IPS-18c (cell line): Measurements from ENCODE around the gene KCNN2.

Experiments
- H3K4me3 ChIP-seq: 2 replicates; pipeline ENCODE4 v1.7.0; 2013; ENCODE audit warnings: low read depth, mild to moderate bottlenecking, low read length, moderate library complexity; ENCODE audit not compliant: insufficient read depth
- H3K9me3 ChIP-seq: one replicate; pipeline ENCODE4 v1.6.1; 2013; ENCODE audit warnings: mild to moderate bottlenecking, low read length, moderate library complexity; ENCODE audit not compliant: control insufficient read depth, insufficient read depth

The KCNN2 gene

GRCh38 chr5:114447084-114447773, 85.4 kb downstream of the KCNN2 start:
- Histone ChIP-seq H3K4me3 (no peak overlapping the region), H3K9me3 (no peaks in the 10 kb centered on the region)

- H3K9me3 ChIP-seq: no peaks in the 10 kb centered on the region
Observed at GRCh38 chr5:114448481-114448880, 86.6 kb downstream of the KCNN2 start.

DNA sequence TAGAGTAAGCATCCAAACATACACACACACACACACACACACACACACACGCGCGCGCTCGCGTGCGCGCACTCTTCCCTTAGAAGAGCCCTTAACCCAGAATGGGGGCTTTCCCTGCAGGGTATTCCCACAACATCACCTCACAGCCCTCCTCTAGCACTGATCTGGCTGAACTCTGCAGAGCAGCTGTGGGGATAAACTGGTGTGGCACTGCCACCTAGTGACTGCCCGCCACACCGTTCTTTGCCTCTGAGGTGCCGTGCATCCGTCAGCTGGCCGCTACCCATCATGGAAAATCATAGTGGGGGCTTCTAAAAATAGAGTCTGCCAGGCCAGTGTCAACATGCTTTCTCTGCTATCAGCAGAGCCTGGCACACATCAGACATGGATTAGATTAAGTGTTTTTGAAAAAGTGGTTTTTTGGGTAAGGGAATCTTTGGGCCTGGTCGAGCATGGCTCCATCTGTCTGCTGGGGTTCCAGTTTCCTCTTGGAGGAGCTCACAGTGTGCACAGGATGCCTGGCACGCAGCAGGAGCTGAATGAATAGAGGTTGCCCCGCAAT, 88.1 kb downstream of the KCNN2 start:
- Histone ChIP-seq H3K4me3 (no peak overlapping the region), H3K9me3 (no peaks in the 10 kb centered on the region)

More at GRCh38 chr5:114448481-114448880, 86.6 kb downstream of the KCNN2 start:
- no peak overlapping the region for H3K4me3 ChIP-seq

DNA sequence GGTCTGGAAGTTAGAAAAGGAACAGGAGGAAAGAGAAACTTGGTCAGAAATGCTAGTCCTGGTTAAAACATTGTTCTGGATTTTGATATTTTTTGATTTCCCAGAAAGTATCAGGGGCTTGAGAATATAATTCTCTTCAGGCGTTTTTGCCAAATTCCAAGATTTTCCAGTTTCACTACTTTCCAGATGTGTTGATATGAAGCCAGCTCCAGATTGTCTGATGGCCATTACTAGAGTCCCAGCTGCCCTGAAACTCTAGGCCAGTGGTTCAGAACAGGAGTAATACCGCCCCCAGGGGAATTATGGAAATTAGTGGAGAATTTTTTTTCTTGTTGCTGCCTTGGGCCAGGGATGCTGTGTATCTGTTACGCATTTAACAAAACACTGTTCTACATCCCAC, 88.6 kb downstream of the KCNN2 start:
- Histone ChIP-seq H3K9me3 (no peaks in the 10 kb centered on the region), H3K4me3 (no peak overlapping the region)

- no peak overlapping the region for H3K4me3 ChIP-seq
- no peaks in the 10 kb centered on the region for H3K9me3 ChIP-seq
Observed at GRCh38 chr5:114458726-114459125, 96.9 kb downstream of the KCNN2 start.

GRCh38 chr5:114467171-114467570, 105.3 kb downstream of the KCNN2 start:
- H3K9me3 ChIP-seq: no peaks in the 10 kb centered on the region

DNA sequence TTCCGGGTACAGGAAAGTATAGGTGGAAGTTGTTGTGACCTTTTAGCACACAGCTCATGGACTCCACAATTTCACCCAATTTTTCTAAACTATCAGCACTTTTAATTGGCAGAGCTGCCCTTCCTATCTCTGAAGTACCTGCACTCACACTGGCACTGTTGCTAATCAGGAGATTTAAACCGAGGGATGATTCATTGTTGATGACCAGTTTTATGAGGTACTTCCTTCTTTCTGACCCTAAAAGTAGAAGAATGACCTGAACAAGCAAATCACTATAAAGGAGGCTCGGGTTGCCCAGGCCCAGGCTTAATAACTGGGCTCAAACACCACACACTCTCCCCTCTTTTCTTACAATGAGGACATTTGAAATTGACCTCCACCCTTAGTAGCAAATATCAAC, 105.9 kb downstream of the KCNN2 start:
- Histone ChIP-seq H3K4me3 (no peak overlapping the region), H3K9me3 (no peaks in the 10 kb centered on the region)

More at GRCh38 chr5:114467171-114467570, 105.3 kb downstream of the KCNN2 start:
- H3K4me3 ChIP-seq: no peak overlapping the region

DNA sequence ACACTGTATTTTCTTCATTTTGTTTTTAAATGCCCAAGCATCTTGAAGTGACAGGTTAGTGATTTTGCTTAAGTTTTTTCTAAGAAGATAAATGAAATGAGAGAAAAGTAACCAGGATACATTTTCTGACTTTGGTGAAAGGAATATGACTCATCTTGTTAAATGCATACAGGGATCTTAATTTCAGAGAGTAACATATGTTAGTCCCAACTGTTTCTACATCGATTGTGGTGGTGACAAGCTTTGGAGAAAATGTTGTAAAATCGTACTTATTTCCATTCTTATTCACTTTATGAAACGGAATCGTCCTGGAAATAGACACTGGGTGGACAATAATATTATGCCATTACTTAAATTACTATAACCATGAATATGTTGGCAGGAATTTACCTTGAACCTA, 107.5 kb downstream of the KCNN2 start:
- no peaks in the 10 kb centered on the region for H3K9me3 ChIP-seq
- no peak overlapping the region for H3K4me3 ChIP-seq

GRCh38 chr5:114471529-114471928, 109.7 kb downstream of the KCNN2 start:
- Histone ChIP-seq H3K4me3 (no peak overlapping the region), H3K9me3 (no peaks in the 10 kb centered on the region)

GRCh38 chr5:114473541-114473940, 111.7 kb downstream of the KCNN2 start:
- H3K9me3 ChIP-seq: no peaks in the 10 kb centered on the region
- H3K4me3 ChIP-seq: no peak overlapping the region

DNA sequence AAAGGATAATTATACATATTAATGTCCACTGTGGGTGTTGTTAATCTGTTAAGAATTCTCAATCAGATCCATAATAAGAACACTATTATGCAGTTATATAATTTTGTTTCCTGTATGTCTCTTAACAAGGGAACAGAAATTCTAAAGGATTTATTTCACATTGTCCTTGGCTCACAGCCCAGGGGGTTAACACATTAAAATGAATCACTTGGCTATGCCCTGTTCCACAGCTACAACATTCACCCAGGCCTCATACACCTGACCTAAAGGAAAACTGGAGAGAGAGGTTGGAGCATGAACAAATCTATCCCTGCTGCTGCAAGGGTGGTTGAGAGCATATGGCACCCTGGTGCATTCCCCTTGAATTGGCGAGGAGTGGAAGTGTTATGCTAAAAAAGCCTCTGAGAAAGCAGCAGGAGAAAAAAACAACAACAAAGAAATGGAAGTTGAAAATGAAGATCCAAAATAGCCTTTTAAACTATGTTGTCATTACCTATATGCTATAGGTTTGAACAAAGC, 116.0 kb downstream of the KCNN2 start:
- H3K4me3 ChIP-seq: no peak overlapping the region

DNA sequence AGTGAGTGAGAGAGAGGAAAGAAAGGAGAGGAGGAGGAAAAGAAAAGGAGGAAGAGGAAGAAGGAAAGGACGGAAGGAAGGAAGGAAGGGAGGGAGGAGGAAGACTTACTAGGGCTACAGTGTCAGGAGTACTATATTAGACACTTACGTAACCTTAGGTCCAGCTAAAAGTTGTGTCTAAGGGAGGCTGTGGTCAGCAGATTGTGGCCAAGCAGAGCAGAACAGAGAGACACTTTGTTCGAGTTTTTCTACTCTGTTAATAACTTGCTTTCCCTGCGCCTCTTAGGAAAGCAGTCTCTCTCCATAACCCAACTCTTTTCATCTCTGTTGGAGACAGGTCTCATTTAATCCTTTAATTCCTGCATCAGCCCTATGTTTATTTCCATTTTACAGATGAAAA, 138.9 kb downstream of the KCNN2 start:
- H3K9me3 ChIP-seq: no peaks in the 10 kb centered on the region
- no peak overlapping the region for H3K4me3 ChIP-seq

More for the DNA sequence above, 116.0 kb downstream of the KCNN2 start:
- H3K9me3 ChIP-seq: no peaks in the 10 kb centered on the region

GRCh38 chr5:114504560-114504959, 142.7 kb downstream of the KCNN2 start:
- Histone ChIP-seq H3K9me3 (no peaks in the 10 kb centered on the region), H3K4me3 (no peak overlapping the region)

- H3K9me3 ChIP-seq: no peaks in the 10 kb centered on the region
Observed at GRCh38 chr5:114524221-114524620, 162.4 kb downstream of the KCNN2 start.

DNA sequence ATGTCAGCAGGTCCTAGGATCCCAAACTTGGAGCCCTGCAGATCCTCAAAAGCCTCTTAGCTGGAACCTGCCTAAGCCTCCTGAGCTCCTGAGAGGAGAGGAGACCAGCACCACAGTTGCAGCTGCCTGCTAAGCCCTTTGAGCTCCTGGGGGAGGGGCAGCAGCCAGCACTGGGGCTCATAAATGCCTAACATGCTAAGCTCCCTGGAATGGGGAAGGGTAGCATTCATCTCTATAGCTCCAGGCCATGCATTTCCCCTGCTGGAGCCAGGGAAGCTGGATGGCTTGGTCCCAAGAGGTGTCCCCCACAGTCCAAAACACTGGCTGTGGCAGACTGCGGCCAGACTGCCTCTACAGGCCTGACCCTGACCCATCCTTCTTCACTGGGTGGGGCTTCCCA, 182.7 kb downstream of the KCNN2 start:
- no peaks in the 10 kb centered on the region for H3K9me3 ChIP-seq
- no peak overlapping the region for H3K4me3 ChIP-seq

More at GRCh38 chr5:114524221-114524620, 162.4 kb downstream of the KCNN2 start:
- no peak overlapping the region for H3K4me3 ChIP-seq
